Measurements from ENCODE around the gene TAS1R3. TPM values are rescaled to one million over a fixed set of nuclear protein-coding genes. Genes with fewer than 3 reads are reported as not detected.

Gene TAS1R3
- total RNA-seq, 2 experiments from 2014 or later: 0.99 to 1.1 TPM

DNA sequence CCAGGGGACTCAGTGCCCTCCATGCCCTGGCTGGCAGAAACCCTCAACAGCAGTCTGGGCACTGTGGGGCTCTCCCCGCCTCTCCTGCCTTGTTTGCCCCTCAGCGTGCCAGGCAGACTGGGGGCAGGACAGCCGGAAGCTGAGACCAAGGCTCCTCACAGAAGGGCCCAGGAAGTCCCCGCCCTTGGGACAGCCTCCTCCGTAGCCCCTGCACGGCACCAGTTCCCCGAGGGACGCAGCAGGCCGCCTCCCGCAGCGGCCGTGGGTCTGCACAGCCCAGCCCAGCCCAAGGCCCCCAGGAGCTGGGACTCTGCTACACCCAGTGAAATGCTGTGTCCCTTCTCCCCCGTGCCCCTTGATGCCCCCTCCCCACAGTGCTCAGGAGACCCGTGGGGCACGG, 2.8 kb upstream of the TAS1R3 start:
- POLR2A ChIA-PET: no interaction called here
- Histone ChIP-seq H3K4me1 (ENCODE audit: insufficient read depth, low read length, poor library complexity, severe bottlenecking) (peaks cover 19% of the 10 kb centered on the region), H2AFZ (ENCODE audit: low read length) (no peak overlapping the region), H3K4me3 (ENCODE audit: low read depth, low read length, poor library complexity, severe bottlenecking) (no peak overlapping the region), H3K9me2 (ENCODE audit: insufficient read depth, low read length) (no peaks in the 10 kb centered on the region), H3K9me3 (ENCODE audit: low read length) (no peaks in the 10 kb centered on the region), H3K27ac (ENCODE audit: low read depth, low read length, poor library complexity, severe bottlenecking) (no peak overlapping the region), H4K20me1 (ENCODE audit: insufficient read depth, low read length) (no peaks in the 10 kb centered on the region), H3K36me3 (ENCODE audit: insufficient read depth, low read length) (peaks cover 25% of the 10 kb centered on the region; the same call in 1 of the 2 replicates), H3K79me2 (ENCODE audit: insufficient read depth, low read depth, low read length) (peaks cover 17% of the 10 kb centered on the region), H3K4me2 (ENCODE audit: low read length) (no peak overlapping the region)
- no peak for DNase-seq (ENCODE audit: low spot score)
- TF ChIP-seq EZH2phosphoT487 (IDR thresholded peaks at IDR 0.05; ENCODE audit: borderline replicate concordance, low read depth, low read length): no peak
- no peak for TF ChIP-seq CTCF (conservative IDR thresholded peaks at IDR 0.05; ENCODE audit: low read length)
- CTCF ChIA-PET (ENCODE audit: unreplicated experiment): no interaction called here
- intact Hi-C loops (cut with micrococcal nuclease; ENCODE audit: unreplicated experiment): no loop called here
- BruUV-seq (replicated peaks): no TSS peak

GRCh38 chr1:1329304-1330210, 1.5 kb upstream of the TAS1R3 start:
- Histone ChIP-seq H3K79me2 (ENCODE audit: insufficient read depth, low read depth, low read length) (peaks cover 9% of the 10 kb centered on the region; the same call in 1 of the 2 replicates), H3K4me3 (ENCODE audit: low read depth, low read length, poor library complexity, severe bottlenecking) (no peak overlapping the region), H3K4me1 (ENCODE audit: insufficient read depth, low read length, poor library complexity, severe bottlenecking) (peaks cover 15% of the 10 kb centered on the region), H4K20me1 (ENCODE audit: insufficient read depth, low read length) (no peaks in the 10 kb centered on the region), H3K36me3 (ENCODE audit: insufficient read depth, low read length) (peaks cover 25% of the 10 kb centered on the region; the same call in 1 of the 2 replicates), H3K9me3 (ENCODE audit: low read length) (no peaks in the 10 kb centered on the region), H3K9me2 (ENCODE audit: insufficient read depth, low read length) (no peaks in the 10 kb centered on the region), H3K27ac (ENCODE audit: low read depth, low read length, poor library complexity, severe bottlenecking) (no peak overlapping the region), H2AFZ (ENCODE audit: low read length) (no peak overlapping the region), H3K4me2 (ENCODE audit: low read length) (no peak overlapping the region)
- intact Hi-C loops (cut with micrococcal nuclease; ENCODE audit: unreplicated experiment): no loop called here
- no peak for TF ChIP-seq EZH2phosphoT487 (IDR thresholded peaks at IDR 0.05; ENCODE audit: borderline replicate concordance, low read depth, low read length)
- TF ChIP-seq CTCF (conservative IDR thresholded peaks at IDR 0.05; ENCODE audit: low read length): no peak
- POLR2A ChIA-PET: no interaction called here
- no TSS peak for BruUV-seq (replicated peaks)
- no peak for DNase-seq (ENCODE audit: low spot score)
- CTCF ChIA-PET (ENCODE audit: unreplicated experiment): no interaction called here

Data from OCI-LY7 (cell line).